Smooth muscle cell (in vitro differentiated cells): ENCODE data around the gene CPA4. TPM values are rescaled to one million over a fixed set of nuclear protein-coding genes. Genes with fewer than 3 reads are reported as not detected.

Experiments
- DNase-seq: peaks from one replicate; lab custom pipeline; 2025; ENCODE audit not compliant: unreplicated experiment; lab: John Stamatoyannopoulos, UW
- H2AFZ ChIP-seq: fragments of 200-600 bp; sonication (generic); 2 replicates; pipeline ENCODE4 v1.6.0; 2016; ENCODE audit warnings: antibody characterized with exemption, low read depth, mild to moderate bottlenecking
- H3F3A ChIP-seq: fragments of 200-600 bp; sonication (generic); 2 replicates; pipeline ENCODE4 v1.6.0; 2017; ENCODE audit warnings: antibody characterized with exemption, low read depth
- H3K27ac ChIP-seq: fragments of 200-600 bp; sonication (generic); 2 replicates; pipeline ENCODE4 v1.5.1; 2016; ENCODE audit warnings: low read depth, mild to moderate bottlenecking
- H3K27me3 ChIP-seq: fragments of 200-600 bp; sonication (generic); 2 replicates; pipeline ENCODE4 v1.6.1; 2016; ENCODE audit warnings: low read depth, mild to moderate bottlenecking
- H3K36me3 ChIP-seq: fragments of 200-600 bp; sonication (generic); 2 replicates; pipeline ENCODE4 v1.5.1; 2016; ENCODE audit warnings: low read depth
- H3K4me1 ChIP-seq: fragments of 200-600 bp; sonication (generic); 2 replicates; pipeline ENCODE4 v1.5.1; 2016; ENCODE audit warnings: low read depth
- H3K4me2 ChIP-seq: fragments of 200-600 bp; sonication (generic); 2 replicates; pipeline ENCODE4 v1.6.0; 2016; ENCODE audit warnings: mild to moderate bottlenecking
- H3K4me3 ChIP-seq: fragments of 200-600 bp; sonication (generic); 2 replicates; pipeline ENCODE4 v1.5.1; 2016; ENCODE audit warnings: mild to moderate bottlenecking
- H3K79me2 ChIP-seq: fragments of 200-600 bp; sonication (generic); 2 replicates; pipeline ENCODE4 v1.6.0; 2016; ENCODE audit warnings: low read depth, mild to moderate bottlenecking
- H3K9ac ChIP-seq: fragments of 200-600 bp; sonication (generic); 2 replicates; pipeline ENCODE4 v1.6.0; 2016; ENCODE audit warnings: low read depth
- H3K9me3 ChIP-seq: fragments of 200-600 bp; sonication (generic); replicated peaks from 2 replicates; pipeline ENCODE4 v1.5.1; 2016; ENCODE audit warnings: low read depth
- H4K20me1 ChIP-seq: fragments of 200-600 bp; sonication (generic); 2 replicates; pipeline ENCODE4 v1.6.0; 2016; ENCODE audit warnings: low read depth
- WGBS: methylation state at CpG from one replicate; pipeline ENCODE4 v1.1.7; 2016; ENCODE audit warnings: low lambda C conversion rate; 5-methylcytosine and 5-hydroxymethylcytosine counted together
- polyA plus RNA-seq: library from polyadenylated mRNA; unstranded; fragments of >200 nt; fragmentation: Nextera tagmentation; extraction: Ambion mirVana; gene quantifications from 2 replicates; pipeline ENCODE4 v1.2.1, GENCODE V29; 2016
- total RNA-seq: library from RNA; depleted of rRNA; stranded (reverse); fragments of >200 nt; gene quantifications from 2 replicates; pipeline ENCODE4 v1.2.3, GENCODE V29; 2014
- TF ChIP-seq, protein P1 (sequence below): fragments of 200-600 bp; sonication (generic); IDR thresholded peaks from 2 replicates; pipeline ENCODE4 v1.5.1; 2017; ENCODE audit warnings: borderline replicate concordance, mild to moderate bottlenecking, antibody characterized with exemption; ENCODE audit not compliant: insufficient read depth, poor library complexity, severe bottlenecking

Gene CPA4
- total and polyA plus RNA-seq, 2 experiments from 2014 or later, result 8.8 to 12.3 TPM

- DNase-seq, result no peak
- H2AFZ ChIP-seq, result no peak overlapping the region
These were observed 41.3 kb downstream of the CPA4 start for GRCh38 chr7:130334274-130334673.

GRCh38 chr7:130337410-130337971 is 44.5 kb downstream of the CPA4 start:
- H3K9me3 ChIP-seq, result no peaks in the 10 kb centered on the region
- H3K27me3 ChIP-seq, result no peaks in the 10 kb centered on the region
- no peak overlapping the region for H3K9ac ChIP-seq
- no peak overlapping the region for H3K4me3 ChIP-seq
- no peaks in the 10 kb centered on the region for H3K79me2 ChIP-seq
- DNase-seq, result no peak
- no peaks in the 10 kb centered on the region for H3F3A ChIP-seq
- TF ChIP-seq, protein P1, sequence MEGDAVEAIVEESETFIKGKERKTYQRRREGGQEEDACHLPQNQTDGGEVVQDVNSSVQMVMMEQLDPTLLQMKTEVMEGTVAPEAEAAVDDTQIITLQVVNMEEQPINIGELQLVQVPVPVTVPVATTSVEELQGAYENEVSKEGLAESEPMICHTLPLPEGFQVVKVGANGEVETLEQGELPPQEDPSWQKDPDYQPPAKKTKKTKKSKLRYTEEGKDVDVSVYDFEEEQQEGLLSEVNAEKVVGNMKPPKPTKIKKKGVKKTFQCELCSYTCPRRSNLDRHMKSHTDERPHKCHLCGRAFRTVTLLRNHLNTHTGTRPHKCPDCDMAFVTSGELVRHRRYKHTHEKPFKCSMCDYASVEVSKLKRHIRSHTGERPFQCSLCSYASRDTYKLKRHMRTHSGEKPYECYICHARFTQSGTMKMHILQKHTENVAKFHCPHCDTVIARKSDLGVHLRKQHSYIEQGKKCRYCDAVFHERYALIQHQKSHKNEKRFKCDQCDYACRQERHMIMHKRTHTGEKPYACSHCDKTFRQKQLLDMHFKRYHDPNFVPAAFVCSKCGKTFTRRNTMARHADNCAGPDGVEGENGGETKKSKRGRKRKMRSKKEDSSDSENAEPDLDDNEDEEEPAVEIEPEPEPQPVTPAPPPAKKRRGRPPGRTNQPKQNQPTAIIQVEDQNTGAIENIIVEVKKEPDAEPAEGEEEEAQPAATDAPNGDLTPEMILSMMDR, result no peak
- H3K4me1 ChIP-seq, result no peaks in the 10 kb centered on the region
- H4K20me1 ChIP-seq, result no peaks in the 10 kb centered on the region
- H2AFZ ChIP-seq, result no peak overlapping the region
- no peaks in the 10 kb centered on the region for H3K36me3 ChIP-seq
- H3K4me2 ChIP-seq, result no peak overlapping the region
- 90% methylated on average over 6 of the region's 6 CpGs for WGBS
- H3K27ac ChIP-seq, result no peak overlapping the region

More at GRCh38 chr7:130334274-130334673, 41.3 kb downstream of the CPA4 start:
- Histone ChIP-seq H3K4me1 (no peaks in the 10 kb centered on the region), H3K27me3 (no peaks in the 10 kb centered on the region), H3K9ac (no peak overlapping the region), H3K79me2 (no peaks in the 10 kb centered on the region), H3K36me3 (no peaks in the 10 kb centered on the region), H3F3A (no peaks in the 10 kb centered on the region), H4K20me1 (no peaks in the 10 kb centered on the region), H3K4me3 (no peak overlapping the region), H3K27ac (no peak overlapping the region), H3K9me3 (no peaks in the 10 kb centered on the region), H3K4me2 (no peak overlapping the region)
- TF ChIP-seq, protein P1, result no peak
- 95% methylated on average over 6 of the region's 6 CpGs for WGBS

DNA sequence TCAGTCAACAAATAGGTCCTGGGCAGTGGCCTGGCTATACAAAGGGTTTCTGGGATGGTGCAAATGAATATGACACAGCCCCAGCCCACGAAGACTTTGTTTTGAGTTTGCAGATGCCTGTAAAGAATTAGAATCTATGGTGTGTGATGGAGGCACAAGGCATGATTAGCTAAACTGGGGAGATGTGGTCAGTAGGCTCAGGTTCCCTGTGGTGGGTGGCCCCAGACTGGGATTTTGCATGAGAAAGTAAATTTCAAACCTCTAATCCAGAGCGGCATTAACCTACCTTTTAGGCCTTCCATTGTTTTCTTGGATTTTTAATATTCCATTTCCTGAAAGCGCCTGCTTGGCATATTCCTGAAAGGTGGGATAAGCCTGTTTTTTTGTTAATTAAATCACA is 45.3 kb downstream of the CPA4 start:
- 84% methylated on average over 3 of the region's 3 CpGs for WGBS
- Histone ChIP-seq H3K27me3 (no peaks in the 10 kb centered on the region), H2AFZ (no peak overlapping the region), H3K4me1 (no peaks in the 10 kb centered on the region), H3K4me2 (no peak overlapping the region), H3K4me3 (no peak overlapping the region), H4K20me1 (no peaks in the 10 kb centered on the region), H3K9ac (no peak overlapping the region), H3K79me2 (no peaks in the 10 kb centered on the region), H3K9me3 (no peaks in the 10 kb centered on the region), H3K27ac (no peak overlapping the region), H3K36me3 (no peaks in the 10 kb centered on the region), H3F3A (no peaks in the 10 kb centered on the region)
- no peak for DNase-seq
- TF ChIP-seq, protein P1, result no peak

GRCh38 chr7:130341882-130342281 is 48.9 kb downstream of the CPA4 start:
- no peak for DNase-seq
- Histone ChIP-seq H3K4me1 (peaks cover 22% of the 10 kb centered on the region), H3K79me2 (no peaks in the 10 kb centered on the region), H3K27me3 (no peaks in the 10 kb centered on the region), H3K4me3 (no peak overlapping the region), H3K4me2 (no peak overlapping the region), H4K20me1 (no peaks in the 10 kb centered on the region), H3K36me3 (no peaks in the 10 kb centered on the region), H3K9ac (no peak overlapping the region), H2AFZ (no peak overlapping the region), H3K9me3 (no peaks in the 10 kb centered on the region), H3K27ac (no peak overlapping the region), H3F3A (no peaks in the 10 kb centered on the region)
- 95% methylated on average over 4 of the region's 4 CpGs for WGBS
- TF ChIP-seq, protein P1, result no peak
